SU-DHL-6 (cell line): ENCODE results near the gene RAET1L.
"Not testable (repeated sequence)": the region's sequence is repeated elsewhere in the genome, so short reads cannot be mapped to it uniquely, and the experiment has no call there.

Experiments
- H2AFZ ChIP-seq: fragments of 200-600 bp; sonication (generic); 2 replicates; pipeline ENCODE4 v1.6.1; 2014; ENCODE audit warnings: low read depth, mild to moderate bottlenecking, moderate library complexity, mixed read lengths, antibody characterized with exemption, low read length; ENCODE audit not compliant: severe bottlenecking
- H3F3A ChIP-seq: fragments of 200-600 bp; shearing (Covaris generic); 2 replicates; pipeline ENCODE4 v1.6.0; 2016; ENCODE audit warnings: antibody characterized with exemption, mild to moderate bottlenecking; ENCODE audit not compliant: insufficient read depth
- H3K27ac ChIP-seq: fragments of 200-600 bp; sonication (generic); 2 replicates; pipeline ENCODE4 v1.5.1; 2016; ENCODE audit warnings: low read depth, mild to moderate bottlenecking, low read length, moderate library complexity, mixed read lengths
- H3K27me3 ChIP-seq: fragments of 200-600 bp; sonication (generic), shearing (Covaris generic); 2 replicates; pipeline ENCODE4 v1.6.0; 2014; ENCODE audit warnings: mild to moderate bottlenecking, low read length
- H3K36me3 ChIP-seq: fragments of 200-600 bp; sonication (generic); 2 replicates; pipeline ENCODE4 v1.6.1; 2014; ENCODE audit warnings: mild to moderate bottlenecking, low read length, mixed read lengths
- H3K4me2 ChIP-seq: fragments of 300-600, 200-600 bp; shearing (Covaris generic), sonication (generic); 2 replicates; pipeline ENCODE4 v1.6.0; 2014; ENCODE audit warnings: low read length, low read depth, mild to moderate bottlenecking; ENCODE audit not compliant: poor library complexity, severe bottlenecking
- H3K4me3 ChIP-seq: fragments of 200-600 bp; sonication (generic); 2 replicates; pipeline ENCODE4 v1.5.1; 2014; ENCODE audit warnings: antibody characterized with exemption, low read length, mild to moderate bottlenecking, mixed read lengths; ENCODE audit not compliant: insufficient read depth, poor library complexity, severe bottlenecking
- H3K79me2 ChIP-seq: fragments of 200-600 bp; sonication (generic); 2 replicates; pipeline ENCODE4 v1.6.1; 2014; ENCODE audit warnings: mild to moderate bottlenecking, low read length, moderate library complexity; ENCODE audit not compliant: insufficient read depth
- H3K9ac ChIP-seq: fragments of 200-600 bp; sonication (generic); 2 replicates; pipeline ENCODE4 v1.7.0; 2014; ENCODE audit warnings: mild to moderate bottlenecking, low read length
- H3K9me2 ChIP-seq: fragments of 200-600 bp; sonication (generic); replicated peaks from 2 replicates; pipeline ENCODE4 v1.6.1; 2014; ENCODE audit warnings: low read length; ENCODE audit not compliant: insufficient read depth
- H3K9me3 ChIP-seq: fragments of 200-600 bp; sonication (generic); 2 replicates; pipeline ENCODE4 v1.6.1; 2014; ENCODE audit warnings: low read length, mixed read lengths; ENCODE audit not compliant: insufficient read depth
- H4K20me1 ChIP-seq: fragments of 200-600 bp; sonication (generic); 2 replicates; pipeline ENCODE4 v1.6.1; 2014; ENCODE audit warnings: low read depth, mild to moderate bottlenecking, antibody characterized with exemption, low read length, moderate library complexity, mixed read lengths
- EZH2phosphoT487 ChIP-seq: fragments of 200-600 bp; sonication (generic), shearing (Covaris generic); conservative IDR thresholded peaks from 2 replicates; pipeline ENCODE4 v1.6.1; 2018; ENCODE audit warnings: mild to moderate bottlenecking, antibody characterized with exemption, low read length, moderate library complexity, mixed read lengths
- TF ChIP-seq, protein P1 (sequence below): fragments of 200-600 bp; sonication (generic); IDR thresholded peaks from one replicate; pipeline ENCODE4 v1.5.1; 2017; ENCODE audit warnings: antibody characterized with exemption, mild to moderate bottlenecking, low read length, moderate library complexity; ENCODE audit not compliant: insufficient read depth, poor library complexity, severe bottlenecking

RAET1L gene

DNA sequence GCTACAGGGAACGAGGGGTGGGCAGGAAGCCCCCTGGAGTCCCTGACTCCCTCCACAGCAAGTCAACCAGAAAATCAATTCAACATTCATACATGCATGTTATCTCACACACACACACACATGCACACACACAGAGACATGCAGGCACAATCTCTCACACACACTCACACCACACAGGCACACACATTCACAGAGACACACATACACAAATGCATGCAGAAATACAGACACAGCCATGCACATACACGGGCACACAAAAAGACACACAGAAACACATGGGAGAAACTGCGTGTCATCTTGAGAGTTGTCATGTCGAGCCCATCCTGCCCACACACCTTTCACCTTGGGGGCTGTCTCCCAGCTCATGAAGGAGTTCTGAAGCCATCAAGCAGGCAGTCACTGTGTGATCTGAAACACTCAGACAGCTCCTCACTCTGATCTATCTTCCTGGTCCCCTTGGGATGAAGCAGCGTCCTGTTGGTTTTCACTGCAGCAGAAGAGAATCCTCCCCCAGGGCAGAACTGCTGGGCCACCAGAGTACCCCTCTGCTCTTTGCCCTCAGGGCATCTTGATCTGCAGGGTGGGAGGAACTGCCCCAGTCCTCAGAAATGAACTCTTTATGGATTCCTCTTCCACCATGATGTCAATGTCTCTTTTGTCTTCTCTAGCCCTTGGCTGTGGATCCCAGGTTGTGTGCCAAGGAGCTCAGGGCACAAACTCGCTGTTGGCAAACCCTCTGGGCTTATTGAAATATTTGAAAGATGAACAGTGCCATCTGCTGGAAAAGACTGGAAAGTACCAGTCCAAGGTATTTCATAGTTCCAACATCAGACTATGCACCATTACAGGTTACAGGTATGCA lies 8.8 kb downstream of the RAET1L start:
- Histone ChIP-seq H3K9ac (no peak overlapping the region), H3K36me3 (no peaks in the 10 kb centered on the region), H3K9me2 (no peaks in the 10 kb centered on the region), H3K79me2 (no peaks in the 10 kb centered on the region), H2AFZ (no peak overlapping the region), H4K20me1 (no peaks in the 10 kb centered on the region), H3K27ac (no peak overlapping the region), H3K9me3 (no peaks in the 10 kb centered on the region), H3K4me2 (no peak overlapping the region), H3K27me3 (no peaks in the 10 kb centered on the region), H3F3A (no peaks in the 10 kb centered on the region), H3K4me3 (no peak overlapping the region)
- TF ChIP-seq EZH2phosphoT487, result no peak
- TF ChIP-seq, protein P1, sequence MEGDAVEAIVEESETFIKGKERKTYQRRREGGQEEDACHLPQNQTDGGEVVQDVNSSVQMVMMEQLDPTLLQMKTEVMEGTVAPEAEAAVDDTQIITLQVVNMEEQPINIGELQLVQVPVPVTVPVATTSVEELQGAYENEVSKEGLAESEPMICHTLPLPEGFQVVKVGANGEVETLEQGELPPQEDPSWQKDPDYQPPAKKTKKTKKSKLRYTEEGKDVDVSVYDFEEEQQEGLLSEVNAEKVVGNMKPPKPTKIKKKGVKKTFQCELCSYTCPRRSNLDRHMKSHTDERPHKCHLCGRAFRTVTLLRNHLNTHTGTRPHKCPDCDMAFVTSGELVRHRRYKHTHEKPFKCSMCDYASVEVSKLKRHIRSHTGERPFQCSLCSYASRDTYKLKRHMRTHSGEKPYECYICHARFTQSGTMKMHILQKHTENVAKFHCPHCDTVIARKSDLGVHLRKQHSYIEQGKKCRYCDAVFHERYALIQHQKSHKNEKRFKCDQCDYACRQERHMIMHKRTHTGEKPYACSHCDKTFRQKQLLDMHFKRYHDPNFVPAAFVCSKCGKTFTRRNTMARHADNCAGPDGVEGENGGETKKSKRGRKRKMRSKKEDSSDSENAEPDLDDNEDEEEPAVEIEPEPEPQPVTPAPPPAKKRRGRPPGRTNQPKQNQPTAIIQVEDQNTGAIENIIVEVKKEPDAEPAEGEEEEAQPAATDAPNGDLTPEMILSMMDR, result peak; percentile 19

DNA sequence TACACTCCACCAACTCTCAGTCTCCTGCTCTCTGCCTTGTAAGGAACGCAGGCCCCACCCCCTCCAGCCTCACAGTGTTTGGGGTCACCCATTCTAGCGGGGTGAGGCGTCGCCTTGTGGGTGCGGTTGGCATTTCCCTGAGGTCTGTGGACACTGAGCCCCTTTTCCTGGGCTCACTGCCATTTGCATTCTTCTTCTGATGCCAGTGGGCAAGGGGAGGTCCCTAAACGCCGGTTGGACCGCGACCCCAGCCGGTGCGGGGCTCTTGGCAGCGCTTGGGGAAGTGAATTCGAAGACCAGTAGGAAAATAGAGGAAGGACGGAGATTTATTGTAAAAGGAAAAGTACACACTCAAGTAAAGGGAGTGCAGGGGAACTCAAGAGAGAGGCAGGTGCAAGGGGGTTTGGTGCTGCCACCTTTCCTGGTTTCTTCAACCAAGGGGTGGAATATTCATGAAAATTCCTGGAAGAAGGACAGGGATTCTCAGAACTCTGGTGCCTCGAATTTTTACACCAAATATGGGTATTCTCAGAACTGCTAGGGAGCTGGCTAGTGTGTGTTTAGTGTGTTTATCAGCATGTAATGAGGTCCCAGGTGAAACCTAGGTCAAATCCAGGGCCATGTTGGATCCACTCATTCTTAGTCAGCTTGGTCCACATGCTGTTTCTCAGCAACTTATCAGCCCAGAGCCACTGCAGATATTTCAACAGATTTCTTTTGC lies 9.9 kb downstream of the RAET1L start:
- H3K9ac ChIP-seq, H3K36me3 ChIP-seq, H3K27me3 ChIP-seq, H3K4me2 ChIP-seq, H4K20me1 ChIP-seq, H3F3A ChIP-seq, H2AFZ ChIP-seq, H3K4me3 ChIP-seq, H3K9me3 ChIP-seq, H3K27ac ChIP-seq, H3K79me2 ChIP-seq, H3K9me2 ChIP-seq: not testable (repeated sequence)

DNA sequence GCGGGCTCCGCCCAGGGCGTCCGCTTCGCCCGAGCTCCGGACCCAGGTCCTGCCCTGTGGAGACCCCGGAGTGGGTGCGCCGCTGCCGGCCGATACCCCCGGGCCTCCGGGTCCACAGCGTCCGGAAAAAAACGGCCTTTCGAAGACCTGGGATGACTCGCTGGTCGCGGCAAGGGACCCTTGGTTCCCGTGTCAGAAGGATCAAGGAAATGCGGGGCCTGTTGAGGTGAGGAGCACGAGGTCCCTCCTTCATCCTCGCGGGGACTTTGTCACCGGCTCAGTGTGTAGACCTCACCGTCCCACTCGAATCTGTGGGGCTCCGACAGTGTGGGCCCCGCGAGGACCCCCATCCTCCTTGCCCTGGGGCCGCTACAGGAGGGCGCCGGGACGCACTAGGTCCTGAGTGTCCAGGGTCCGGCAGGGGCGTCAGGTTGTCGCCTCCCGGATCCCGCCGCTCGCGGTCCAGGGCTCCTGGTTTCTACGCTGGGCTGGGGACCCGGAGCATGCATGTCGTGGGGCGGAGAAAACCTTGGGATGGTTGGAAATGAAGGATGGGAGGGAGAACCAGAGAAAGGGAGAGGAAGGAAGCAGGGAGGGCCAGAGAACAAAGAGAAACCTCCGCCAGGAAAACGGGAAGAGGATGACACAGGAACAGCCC lies 10.6 kb downstream of the RAET1L start:
- not testable (repeated sequence) for H3K27me3 ChIP-seq, H3K4me2 ChIP-seq, H3K9me2 ChIP-seq, H3K79me2 ChIP-seq, H3K9me3 ChIP-seq, H3K27ac ChIP-seq, H3K9ac ChIP-seq, H2AFZ ChIP-seq, H4K20me1 ChIP-seq, H3K36me3 ChIP-seq, H3K4me3 ChIP-seq, H3F3A ChIP-seq

DNA sequence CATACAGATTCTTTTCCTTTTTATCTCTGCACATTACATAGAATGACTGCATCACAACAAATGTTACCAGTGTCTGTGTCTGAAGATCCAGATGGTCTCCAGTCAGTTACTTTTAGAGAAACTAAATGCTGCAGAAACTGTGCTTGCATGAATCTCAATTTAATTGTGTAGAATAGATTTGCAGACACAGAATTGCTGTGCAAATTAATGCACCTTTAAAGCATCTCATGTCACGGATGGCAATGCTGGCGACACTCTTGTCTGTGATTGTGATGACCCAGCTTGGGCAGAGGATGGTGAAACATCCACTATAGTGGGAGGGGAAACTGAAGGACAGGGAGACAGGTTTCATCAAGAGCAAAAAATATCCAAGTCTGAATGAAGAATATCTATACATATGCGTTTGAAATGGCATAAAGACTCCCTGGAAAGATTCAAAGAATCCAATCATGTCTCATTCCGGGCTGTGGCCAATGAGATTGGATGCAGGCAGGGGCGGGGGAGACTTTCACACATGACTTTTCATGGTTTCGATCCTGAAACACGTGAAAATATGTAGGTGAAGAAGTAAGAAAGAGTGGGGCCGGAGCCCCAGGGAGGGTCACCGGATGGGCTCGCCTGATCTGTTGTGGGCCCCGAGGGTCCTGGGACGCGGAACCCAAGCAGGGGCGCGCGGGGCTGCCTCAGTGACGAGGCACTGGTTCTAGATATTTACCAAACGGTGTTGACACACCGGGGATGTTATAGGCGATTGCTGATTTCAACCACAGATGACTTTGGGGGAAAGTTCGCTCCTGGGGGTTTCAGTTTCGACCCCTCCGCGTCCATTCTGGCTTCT lies 11.3 kb downstream of the RAET1L start:
- not testable (repeated sequence) for H3K79me2 ChIP-seq, H3K36me3 ChIP-seq, H3K9me3 ChIP-seq, H3K9ac ChIP-seq, H2AFZ ChIP-seq, H3F3A ChIP-seq, H3K27ac ChIP-seq, H3K4me2 ChIP-seq, H4K20me1 ChIP-seq, H3K9me2 ChIP-seq, H3K4me3 ChIP-seq, H3K27me3 ChIP-seq

DNA sequence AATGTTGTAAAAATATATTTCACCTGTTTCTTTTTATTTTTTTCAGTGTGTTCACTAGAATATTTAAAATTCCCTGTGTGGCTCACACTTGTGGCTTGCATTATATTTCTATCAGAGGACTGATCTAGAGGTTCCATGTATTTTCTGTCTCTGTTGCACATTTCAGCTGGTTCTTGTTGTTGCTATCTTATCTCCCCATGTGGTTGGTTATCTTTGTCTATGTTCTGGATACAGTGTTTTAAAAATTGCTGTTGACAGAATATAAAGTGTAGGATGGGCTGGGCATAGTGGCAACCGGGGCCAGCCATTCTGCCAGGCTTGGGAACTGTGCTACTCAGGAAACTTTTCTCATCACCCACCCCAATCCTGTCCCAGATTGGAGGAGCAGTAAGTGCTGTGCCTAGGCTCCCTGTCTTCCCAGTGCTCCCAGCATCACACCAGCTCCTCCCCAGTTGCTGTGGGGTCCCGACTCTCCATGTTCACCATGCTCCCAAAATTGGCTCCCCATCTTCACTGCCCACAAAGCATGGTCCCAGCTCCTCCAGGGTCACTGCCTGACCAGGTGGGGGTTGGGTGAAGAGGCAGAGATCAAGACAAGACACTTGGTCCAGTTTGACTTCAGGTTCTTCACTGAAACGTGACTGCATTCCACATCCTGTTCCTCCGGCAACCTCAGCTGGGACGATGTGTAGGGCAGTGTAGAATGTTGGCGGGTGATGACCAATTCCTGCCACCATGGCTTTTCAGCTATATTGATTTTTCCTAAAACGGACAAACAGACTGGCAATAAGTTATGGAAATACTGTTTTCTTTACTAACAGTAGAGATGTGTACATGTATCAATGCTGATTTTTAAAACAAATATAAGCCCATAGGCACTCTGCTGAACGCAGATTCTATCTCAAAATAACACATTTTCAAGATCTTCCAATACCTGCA lies 12.2 kb downstream of the RAET1L start:
- H2AFZ ChIP-seq, H4K20me1 ChIP-seq, H3K79me2 ChIP-seq, H3K36me3 ChIP-seq, H3K27ac ChIP-seq, H3K9me2 ChIP-seq, H3K4me2 ChIP-seq, H3K4me3 ChIP-seq, H3K9ac ChIP-seq, H3F3A ChIP-seq, H3K9me3 ChIP-seq, H3K27me3 ChIP-seq: not testable (repeated sequence)
